Keratinocyte (primary cell): Measurements from ENCODE around the gene INKA2.

Source experiments
- CTCF ChIP-seq, 3 experiments: IDR thresholded peaks in 1 of 3; conservative IDR thresholded peaks in 1 of 3; optimal IDR thresholded peaks in 1 of 3; 2 replicates in 2 of 3; 3 replicates in 1 of 3; pipeline versions ENCODE3 to v1.5.1; 2011; ENCODE audit warnings: low read length in 3 of 3, mild to moderate bottlenecking in 3 of 3, moderate library complexity in 2 of 3, control low read depth in 1 of 3, inconsistent platforms in 1 of 3; ENCODE audit not compliant: insufficient read depth in 2 of 3; ENCODE audit errors: extremely low read depth in 1 of 3
- EZH2 ChIP-seq: IDR thresholded peaks from one replicate; pipeline ENCODE4 v1.6.1; 2012; ENCODE audit warnings: inconsistent platforms, mild to moderate bottlenecking, low read length, moderate library complexity

- TF ChIP-seq EZH2, result no peak
- TF ChIP-seq CTCF (optimal IDR thresholded peaks at IDR 0.05 in 1 of 3, IDR thresholded peaks at IDR 0.05 in 1 of 3, conservative IDR thresholded peaks at IDR 0.05 in 1 of 3; ENCODE audit: extremely low read depth in 1 of 3, insufficient read depth in 2 of 3, low read length in 3 of 3), result no peak
Observed at GRCh38 chr1:111742938-111743549, 3.8 kb upstream of the INKA2 start.
